GM21576 (cell line): Measurements from ENCODE around the gene CABP1.
A peak's percentile ranks its signal among the peaks of the same experiment; 100 is the strongest.
"Not testable (repeated sequence)": the region's sequence is repeated elsewhere in the genome, so short reads cannot be mapped to it uniquely, and the experiment has no call there.

Experiments
- ATAC-seq: cut with Tn5 transposase; IDR thresholded peaks from one replicate; pipeline ENCODE4 v1.9.1; 2021; ENCODE audit warnings: mild to moderate bottlenecking, moderate library complexity; ENCODE audit not compliant: unreplicated experiment

Gene CABP1

GRCh38 chr12:120663741-120664140 is 23.3 kb downstream of the CABP1 start:
- ATAC-seq: no peak

GRCh38 chr12:120666571-120667390 is 26.4 kb downstream of the CABP1 start:
- no peak for ATAC-seq

- no peak for ATAC-seq
Observed at GRCh38 chr12:120668091-120668867, 27.9 kb downstream of the CABP1 start.

GRCh38 chr12:120668868-120669840 is 28.7 kb downstream of the CABP1 start:
- peak; percentile 57 for ATAC-seq

GRCh38 chr12:120670237-120670636 is 29.8 kb downstream of the CABP1 start:
- ATAC-seq: not testable (repeated sequence)

GRCh38 chr12:120670667-120671066 is 30.2 kb downstream of the CABP1 start:
- ATAC-seq: no peak

GRCh38 chr12:120674097-120674636 is 33.7 kb downstream of the CABP1 start:
- no peak for ATAC-seq

- peak; percentile 58 for ATAC-seq
Observed at GRCh38 chr12:120677765-120678473, 37.5 kb downstream of the CABP1 start.

GRCh38 chr12:120678572-120678971 is 38.1 kb downstream of the CABP1 start:
- no peak for ATAC-seq

- ATAC-seq: no peak
Observed at GRCh38 chr12:120680165-120680738, 39.8 kb downstream of the CABP1 start.

- ATAC-seq: no peak
Observed at GRCh38 chr12:120684523-120684932, 44.1 kb downstream of the CABP1 start.

- ATAC-seq: no peak
Observed at GRCh38 chr12:120685522-120685921, 45.1 kb downstream of the CABP1 start.

GRCh38 chr12:120686151-120686689 is 45.8 kb downstream of the CABP1 start:
- peak; percentile 66 for ATAC-seq

GRCh38 chr12:120686690-120687577 is 46.5 kb downstream of the CABP1 start, which contains the start of gene MLEC:
TSS of gene MLEC (plus strand) at chr12:120687149. CDS start at chr12:120687297, 148 bp downstream.
- peak; percentile 59 for ATAC-seq

GRCh38 chr12:120687578-120688289 is 47.3 kb downstream of the CABP1 start:
- ATAC-seq: no peak

GRCh38 chr12:120688527-120689071 is 48.2 kb downstream of the CABP1 start:
- no peak for ATAC-seq

GRCh38 chr12:120689397-120690082 is 49.1 kb downstream of the CABP1 start:
- no peak for ATAC-seq
